ENCODE measurements around the gene NFATC2.
"Not testable (repeated sequence)": the region's sequence is repeated elsewhere in the genome, so short reads cannot be mapped to it uniquely, and the experiment has no call there.

The NFATC2 gene

GRCh38 chr20:51350941-51351631 is 191.4 kb downstream of the NFATC2 start:
- DNase-seq (ENCODE audit: low read depth in 2 of 2) = peak; percentile 64 to 97
- H3K4me3 ChIP-seq (replicated peaks in 1 of 2; ENCODE audit: low read depth in 2 of 2, low read length in 2 of 2) = no peak overlapping the region
- TF ChIP-seq CTCF (IDR thresholded peaks at IDR 0.05; ENCODE audit: low read depth, low read length) = no peak

DNA sequence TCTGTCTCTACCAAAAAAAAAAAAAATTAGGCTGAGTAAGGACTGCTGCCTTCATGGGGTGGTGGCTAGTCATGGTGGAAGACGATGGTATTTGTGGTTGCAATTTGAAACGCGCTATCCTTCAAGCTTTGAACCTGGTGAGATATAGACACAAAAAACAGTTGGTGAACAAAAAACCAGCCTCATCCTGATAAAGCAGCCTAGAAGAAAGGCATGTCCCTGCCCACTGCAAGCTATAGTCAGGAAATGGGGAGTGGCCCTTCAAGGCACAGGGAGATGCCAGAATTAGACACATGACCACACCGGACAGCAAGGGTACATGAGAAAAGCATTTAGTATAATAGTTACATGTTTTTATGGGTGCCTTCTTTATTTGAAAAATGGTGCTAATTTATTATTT is 193.6 kb downstream of the NFATC2 start:
- TF ChIP-seq CTCF (IDR thresholded peaks at IDR 0.05; ENCODE audit: low read depth, low read length) = no peak
- no peak overlapping the region for H3K4me3 ChIP-seq (replicated peaks in 1 of 2; ENCODE audit: low read depth in 2 of 2, low read length in 2 of 2)
- DNase-seq (ENCODE audit: low read depth in 2 of 2) = no peak

- no peak overlapping the region for H3K4me3 ChIP-seq (replicated peaks in 1 of 2; ENCODE audit: low read depth in 2 of 2, low read length in 2 of 2)
- DNase-seq (ENCODE audit: low read depth in 2 of 2) = no peak
- TF ChIP-seq CTCF (IDR thresholded peaks at IDR 0.05; ENCODE audit: low read depth, low read length) = no peak
Observed at GRCh38 chr20:51347831-51348230, 194.7 kb downstream of the NFATC2 start.

- TF ChIP-seq CTCF (IDR thresholded peaks at IDR 0.05; ENCODE audit: low read depth, low read length) = no peak
- DNase-seq (ENCODE audit: low read depth in 2 of 2) = peak; percentile 54 to 90
- no peak overlapping the region for H3K4me3 ChIP-seq (replicated peaks in 1 of 2; ENCODE audit: low read depth in 2 of 2, low read length in 2 of 2)
Observed at GRCh38 chr20:51346686-51347485, 195.6 kb downstream of the NFATC2 start.

DNA sequence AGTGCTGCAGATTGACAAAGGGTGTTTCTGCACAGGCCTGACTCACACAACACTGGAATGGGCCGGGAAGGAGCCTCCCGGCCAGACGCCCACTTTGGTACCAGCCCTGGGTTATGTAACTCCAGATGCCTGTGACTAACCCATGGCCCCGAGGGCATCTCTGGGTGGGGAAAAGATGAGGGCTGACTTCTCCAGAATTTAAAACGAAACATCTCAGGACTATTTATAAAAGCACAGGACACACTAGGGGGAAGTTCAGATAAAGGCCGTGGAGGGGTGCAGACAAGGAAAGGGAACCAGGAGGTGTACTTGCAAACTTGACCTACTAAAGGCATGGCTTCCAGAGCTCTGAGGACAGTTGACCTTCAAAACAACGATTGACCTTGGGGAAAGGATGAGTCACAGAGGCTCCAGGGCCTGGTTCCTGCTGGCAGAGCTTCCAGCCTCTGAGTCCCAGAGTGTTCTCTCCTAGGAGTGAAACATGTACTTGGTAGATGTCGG is 196.9 kb downstream of the NFATC2 start:
- H3K4me3 ChIP-seq (replicated peaks in 1 of 2; ENCODE audit: low read depth in 2 of 2, low read length in 2 of 2) = no peak overlapping the region
- no peak for TF ChIP-seq CTCF (IDR thresholded peaks at IDR 0.05; ENCODE audit: low read depth, low read length)
- DNase-seq (ENCODE audit: low read depth in 2 of 2) = peak; percentile 64 to 82

DNA sequence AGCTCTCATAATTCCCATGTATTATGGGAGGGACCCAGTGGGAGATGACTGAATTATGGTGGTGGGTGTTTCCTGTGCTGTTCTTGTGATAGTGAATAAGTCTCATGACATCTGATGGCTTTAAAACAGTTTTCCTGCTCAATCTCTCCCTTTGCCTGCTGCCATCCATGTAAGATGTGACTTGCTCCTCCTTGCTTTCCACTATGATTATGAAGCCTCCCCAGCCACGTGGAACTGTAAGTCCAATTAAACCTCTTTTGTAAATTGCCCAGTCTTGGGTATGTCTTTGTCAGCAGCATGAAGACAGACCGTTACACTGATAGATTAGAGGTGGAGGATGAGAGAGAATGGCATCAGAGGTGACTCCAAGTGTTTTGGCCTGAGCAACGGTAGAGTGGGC is 198.7 kb downstream of the NFATC2 start:
- DNase-seq (ENCODE audit: low read depth in 2 of 2); H3K4me3 ChIP-seq (replicated peaks in 1 of 2; ENCODE audit: low read depth in 2 of 2, low read length in 2 of 2): not testable (repeated sequence)

DNA sequence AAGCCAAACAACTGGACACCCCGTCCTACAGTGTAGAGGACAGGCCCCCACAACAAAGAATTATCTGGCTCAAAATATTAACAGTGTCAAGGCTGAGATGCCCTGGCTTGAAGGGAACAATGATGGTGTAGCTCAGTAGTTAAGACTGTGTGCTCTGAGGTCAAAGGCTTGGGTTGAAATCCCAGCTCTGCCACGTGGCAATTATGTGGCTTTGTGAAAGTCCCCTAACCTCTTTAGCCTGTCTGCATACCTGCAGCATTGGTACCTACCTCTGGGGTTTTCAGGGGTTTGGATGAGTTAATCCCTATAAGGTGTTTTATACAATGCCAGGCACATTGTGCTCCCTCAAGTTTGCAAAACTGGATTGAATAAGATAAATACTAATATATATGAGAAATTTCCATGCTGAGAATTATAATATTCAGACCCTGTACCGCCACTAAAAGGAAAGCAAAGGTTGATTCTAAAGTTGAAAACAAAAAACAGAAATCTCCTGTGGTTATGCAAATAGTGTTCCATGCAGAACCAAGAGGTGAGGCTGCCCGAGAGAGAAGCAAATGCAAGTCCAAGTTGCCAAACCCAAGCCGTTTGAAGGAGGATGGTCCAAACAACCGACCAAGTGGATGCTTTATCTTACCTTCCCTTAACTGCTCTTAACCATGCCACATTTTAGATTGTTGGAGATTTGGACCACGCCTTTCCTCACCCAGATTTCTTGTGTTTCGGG is 199.8 kb downstream of the NFATC2 start:
- no peak for DNase-seq (ENCODE audit: low read depth in 2 of 2)
- TF ChIP-seq CTCF (IDR thresholded peaks at IDR 0.05; ENCODE audit: low read depth, low read length) = no peak
- no peak overlapping the region for H3K4me3 ChIP-seq (replicated peaks in 1 of 2; ENCODE audit: low read depth in 2 of 2, low read length in 2 of 2)

Measured in cardiac fibroblast (primary cell).